K562 (cell line): Measurements from ENCODE around the gene TNIP1. TPM values are rescaled to one million over a fixed set of nuclear protein-coding genes. Genes with fewer than 3 reads are reported as not detected.

Experiments
- ATF1 ChIP-seq, 2 experiments: fragments of 450-650 bp in 1 of 2; IDR thresholded peaks; 2 replicates each; pipeline ENCODE4 v1.6.1; 2016; ENCODE audit warnings: missing compliant biosample characterization in 1 of 2, missing genetic modification characterization in 1 of 2
- CTCFL ChIP-seq: IDR thresholded peaks from 2 replicates; pipeline ENCODE4 v1.6.1; 2011; ENCODE audit warnings: borderline replicate concordance, low read depth, mild to moderate bottlenecking, moderate library complexity, low read length; ENCODE audit not compliant: insufficient read depth, poor library complexity, severe bottlenecking
- FOXK2 ChIP-seq, 2 experiments: fragments of 450-650 bp; IDR thresholded peaks in 1 of 2; conservative IDR thresholded peaks in 1 of 2; 2 replicates each; pipeline ENCODE4 v1.6.1; 2016; ENCODE audit warnings: low read depth in 2 of 2, mild to moderate bottlenecking in 1 of 2
- GTF3C2 ChIP-seq: IDR thresholded peaks from 3 replicates; pipeline ENCODE4 v1.6.1; 2011; ENCODE audit warnings: borderline replicate concordance, mild to moderate bottlenecking, moderate library complexity; ENCODE audit not compliant: insufficient read length; ENCODE audit errors: extremely low read depth
- NFIC ChIP-seq: fragments of 450-650 bp; IDR thresholded peaks from 2 replicates; pipeline ENCODE4 v1.6.1; 2017; ENCODE audit warnings: mild to moderate bottlenecking, inconsistent platforms
- polyA plus RNA-seq, 8 experiments: library from polyadenylated mRNA; depleted of rRNA in 4 of 8; stranded (reverse) in 5 of 8; unstranded in 3 of 8; fragments of >200 nt; fragmentation: Nextera tagmentation in 2 of 8; fragmentation: Illumina TruSeq in 1 of 8; extraction: Ambion mirVana in 2 of 8; extraction: Trizol in 1 of 8; gene quantifications; 2 replicates each; pipeline versions ENCODE4 v1.2.1 to v1.2.3, GENCODE V29; 2011 to 2014; ENCODE audit warnings: inconsistent platforms in 1 of 8, missing spikeins in 1 of 8
- total RNA-seq, 7 experiments: library from RNA; depleted of rRNA in 6 of 7; stranded (reverse); fragments of >200 nt in 6 of 7; fragmentation: Illumina TruSeq in 2 of 7; extraction: Trizol in 2 of 7; gene quantifications; 2 replicates each; pipeline versions ENCODE4 v1.2.1 to v1.2.3, GENCODE V29; 2011 to 2021; ENCODE audit warnings: low replicate concordance in 1 of 7

Gene TNIP1
- total and polyA plus RNA-seq, 9 of the 15 experiments (the other 6 are each of a cell fraction or from before 2014, with no cell fraction given), result 0.46 to 41.0 (median 24.6) TPM

GRCh38 chr5:151080613-151081430 is at the start of gene TNIP1 (continued):
- TF ChIP-seq ATF1 (CRISPR knock-in tag; IDR thresholded peaks at IDR 0.05) (no peak), ATF1 (tag; IDR thresholded peaks at IDR 0.05) (peak; percentile 73), FOXK2 (conservative IDR thresholded peaks at IDR 0.05 in 1 of 2, IDR thresholded peaks at IDR 0.05 in 1 of 2; ENCODE audit: low read depth in 2 of 2) (peak; percentile 97 to 98), GTF3C2 (no peak), CTCFL (peak; percentile 73), NFIC (peak; percentile 98)
